GM23248 (cell line): Measurements from ENCODE around the gene PLCB4. TPM values are rescaled to one million over a fixed set of nuclear protein-coding genes. Genes with fewer than 3 reads are reported as not detected.
A peak's percentile ranks its signal among the peaks of the same experiment; 100 is the strongest.

ENCODE experiments used
- DNase-seq: peaks from one replicate; pipeline ENCODE4 v3.0.0-alpha.2; 2015
- H2AFZ ChIP-seq: fragments of 200-600 bp; sonication (generic); 2 replicates; pipeline ENCODE4 v1.6.1; 2016; ENCODE audit warnings: antibody characterized with exemption
- H3F3A ChIP-seq: fragments of 200-600 bp; sonication (generic); 2 replicates; pipeline ENCODE4 v1.6.1; 2016; ENCODE audit warnings: mild to moderate bottlenecking, antibody characterized with exemption, mixed run types; ENCODE audit not compliant: insufficient read depth
- H3K27ac ChIP-seq: fragments of 200-600 bp; sonication (generic); 2 replicates; pipeline ENCODE4 v1.5.1; 2016; ENCODE audit warnings: mild to moderate bottlenecking
- H3K27me3 ChIP-seq: fragments of 200-600 bp; sonication (generic); replicated peaks from 2 replicates; pipeline ENCODE4 v1.6.1; 2016; ENCODE audit warnings: mild to moderate bottlenecking; ENCODE audit not compliant: insufficient read depth
- H3K36me3 ChIP-seq: fragments of 200-600 bp; sonication (generic); 2 replicates; pipeline ENCODE4 v1.6.1; 2016; ENCODE audit warnings: low read depth, mild to moderate bottlenecking
- H3K4me1 ChIP-seq: fragments of 200-600 bp; sonication (generic); 2 replicates; pipeline ENCODE4 v1.6.1; 2016; ENCODE audit warnings: mild to moderate bottlenecking; ENCODE audit not compliant: insufficient read depth
- H3K4me2 ChIP-seq: fragments of 200-600 bp; sonication (generic); one replicate; pipeline ENCODE4 v1.6.1; 2016; ENCODE audit warnings: mild to moderate bottlenecking; ENCODE audit not compliant: unreplicated experiment
- H3K4me3 ChIP-seq: fragments of 200-600 bp; sonication (generic); 2 replicates; pipeline ENCODE4 v1.5.1; 2016; ENCODE audit warnings: mild to moderate bottlenecking
- H3K79me2 ChIP-seq: fragments of 200-600 bp; sonication (generic); 2 replicates; pipeline ENCODE4 v1.6.1; 2016; ENCODE audit warnings: mild to moderate bottlenecking; ENCODE audit not compliant: insufficient read depth
- H3K9ac ChIP-seq: fragments of 200-600 bp; sonication (generic); 2 replicates; pipeline ENCODE4 v1.6.1; 2016; ENCODE audit warnings: mild to moderate bottlenecking
- H3K9me2 ChIP-seq: fragments of 200-600 bp; sonication (generic); 2 replicates; pipeline ENCODE4 v1.6.1; 2016; ENCODE audit warnings: mixed run types, mild to moderate bottlenecking, moderate library complexity; ENCODE audit not compliant: insufficient read depth
- H3K9me3 ChIP-seq: fragments of 200-600 bp; sonication (generic); one replicate; pipeline ENCODE4 v1.6.1; 2017; ENCODE audit warnings: low read depth
- H4K20me1 ChIP-seq: fragments of 200-600 bp; sonication (generic); 2 replicates; pipeline ENCODE4 v1.6.0; 2016; ENCODE audit not compliant: insufficient read depth
- EZH2 ChIP-seq: fragments of 200-600 bp; sonication (generic); IDR thresholded peaks from 2 replicates; pipeline ENCODE4 v1.6.1; 2018; ENCODE audit warnings: antibody characterized with exemption, mild to moderate bottlenecking; ENCODE audit not compliant: insufficient read depth, poor library complexity, severe bottlenecking
- EZH2phosphoT487 ChIP-seq: fragments of 200-600 bp; sonication (generic); IDR thresholded peaks from 2 replicates; pipeline ENCODE4 v1.6.1; 2018; ENCODE audit warnings: antibody characterized with exemption, moderate library complexity, mild to moderate bottlenecking, low read depth; ENCODE audit not compliant: insufficient read depth
- WGBS, 2 experiments: methylation state at CpG; one replicate each; pipeline ENCODE4 v1.1.6; 2015 to 2017; ENCODE audit warnings: low lambda C conversion rate in 2 of 2, low coverage in 1 of 2; ENCODE audit errors: missing lambda C conversion rate in 2 of 2; 5-methylcytosine and 5-hydroxymethylcytosine counted together
- in situ Hi-C: fragments of 300-500 bp; cut with MboI; formaldehyde crosslinking; loops from 2 replicates; pipeline ENCODE4 v1.15.0; 2020
- polyA plus RNA-seq: library from polyadenylated mRNA; unstranded; fragments of >200 nt; fragmentation: Nextera tagmentation; extraction: Ambion mirVana; gene quantifications from 2 replicates; pipeline ENCODE4 v1.2.1, GENCODE V29; 2016
- total RNA-seq: library from RNA; depleted of rRNA; stranded (reverse); fragments of >200 nt; shearing (Covaris generic); gene quantifications from 2 replicates; pipeline ENCODE4 v1.2.3, GENCODE V29; 2014

The PLCB4 gene
- total and polyA plus RNA-seq, 2 experiments from 2014 or later, result 5.0 to 9.5 TPM

GRCh38 chr20:9160331-9160730 is 91.4 kb downstream of the PLCB4 start:
- in situ Hi-C loops, result no loop called here
- DNase-seq, result no peak
- 28 to 38% methylated on average over 6 of the region's 6 CpGs for WGBS, 2 experiments
- H3K4me3 ChIP-seq, result peak overlapping the region; percentile 46
- no peaks in the 10 kb centered on the region for H4K20me1 ChIP-seq
- TF ChIP-seq EZH2, result no peak
- TF ChIP-seq EZH2phosphoT487, result no peak
- H3K9ac ChIP-seq, result no peak overlapping the region
- no peaks in the 10 kb centered on the region; the same call in 1 of the 2 replicates for H3F3A ChIP-seq
- peaks cover 15% of the 10 kb centered on the region; the same call in 1 of the 2 replicates for H3K4me1 ChIP-seq
- no peak overlapping the region for H3K27ac ChIP-seq
- no peaks in the 10 kb centered on the region for H3K27me3 ChIP-seq
- no peaks in the 10 kb centered on the region for H3K9me3 ChIP-seq
- no peaks in the 10 kb centered on the region for H3K36me3 ChIP-seq
- peak overlapping the region; percentile 48; the same call in 1 of the 2 replicates for H2AFZ ChIP-seq
- no peaks in the 10 kb centered on the region for H3K79me2 ChIP-seq
- H3K4me2 ChIP-seq, result peak overlapping the region; percentile 62
- no peaks in the 10 kb centered on the region for H3K9me2 ChIP-seq

- H3K9ac ChIP-seq, result no peak overlapping the region
- peak overlapping the region; percentile 62 for H3K4me2 ChIP-seq
- H3K9me2 ChIP-seq, result no peaks in the 10 kb centered on the region
- in situ Hi-C loops, result no loop called here
- H2AFZ ChIP-seq, result peak overlapping the region; percentile 48; the same call in 1 of the 2 replicates
- H3K9me3 ChIP-seq, result no peaks in the 10 kb centered on the region
- H3K27me3 ChIP-seq, result no peaks in the 10 kb centered on the region
- 11 to 19% methylated on average over 2 of the region's 2 CpGs for WGBS, 2 experiments
- no peak for TF ChIP-seq EZH2phosphoT487
- no peak for TF ChIP-seq EZH2
- H4K20me1 ChIP-seq, result no peaks in the 10 kb centered on the region
- H3F3A ChIP-seq, result no peaks in the 10 kb centered on the region; the same call in 1 of the 2 replicates
- H3K4me1 ChIP-seq, result peaks cover 15% of the 10 kb centered on the region; the same call in 1 of the 2 replicates
- H3K27ac ChIP-seq, result no peak overlapping the region
- H3K36me3 ChIP-seq, result no peaks in the 10 kb centered on the region
- H3K79me2 ChIP-seq, result no peaks in the 10 kb centered on the region
- peak overlapping the region; percentile 46 for H3K4me3 ChIP-seq
- DNase-seq, result peak; percentile 32
These were observed 91.9 kb downstream of the PLCB4 start for GRCh38 chr20:9160757-9161156.

- TF ChIP-seq EZH2phosphoT487 (no peak), EZH2 (no peak)
- no peak for DNase-seq
- WGBS, 2 experiments, result 51 to 55% methylated on average over 4 of the region's 4 CpGs
These were observed 92.4 kb downstream of the PLCB4 start for GRCh38 chr20:9161311-9161710.

GRCh38 chr20:9163251-9163650 is 94.4 kb downstream of the PLCB4 start:
- Histone ChIP-seq H3K27me3 (no peaks in the 10 kb centered on the region), H3K9ac (no peak overlapping the region), H2AFZ (no peak overlapping the region), H3K79me2 (no peaks in the 10 kb centered on the region), H3K4me1 (peaks cover 15% of the 10 kb centered on the region; the same call in 1 of the 2 replicates), H3K4me3 (no peak overlapping the region), H3K9me2 (no peaks in the 10 kb centered on the region), H4K20me1 (no peaks in the 10 kb centered on the region), H3K27ac (no peak overlapping the region), H3F3A (no peaks in the 10 kb centered on the region; the same call in 1 of the 2 replicates), H3K4me2 (no peak overlapping the region), H3K36me3 (no peaks in the 10 kb centered on the region), H3K9me3 (no peaks in the 10 kb centered on the region)
- no peak for DNase-seq
- WGBS, 2 experiments, result 85 to 92% methylated on average over 3 of the region's 3 CpGs
- no peak for TF ChIP-seq EZH2
- no peak for TF ChIP-seq EZH2phosphoT487
- in situ Hi-C loops, result no loop called here

More at GRCh38 chr20:9161311-9161710, 92.4 kb downstream of the PLCB4 start:
- no peak overlapping the region for H3K4me3 ChIP-seq
- in situ Hi-C loops, result no loop called here
- H3F3A ChIP-seq, result no peaks in the 10 kb centered on the region; the same call in 1 of the 2 replicates
- no peaks in the 10 kb centered on the region for H3K36me3 ChIP-seq
- H3K9me3 ChIP-seq, result no peaks in the 10 kb centered on the region
- no peaks in the 10 kb centered on the region for H3K27me3 ChIP-seq
- H4K20me1 ChIP-seq, result no peaks in the 10 kb centered on the region
- no peaks in the 10 kb centered on the region for H3K79me2 ChIP-seq
- no peak overlapping the region for H3K27ac ChIP-seq
- peak overlapping the region; percentile 62 for H3K4me2 ChIP-seq
- H3K4me1 ChIP-seq, result peaks cover 15% of the 10 kb centered on the region; the same call in 1 of the 2 replicates
- H2AFZ ChIP-seq, result 0 out of 2 replicates have a peak overlapping the region, but pooled peaks have one; percentile 48
- no peaks in the 10 kb centered on the region for H3K9me2 ChIP-seq
- H3K9ac ChIP-seq, result no peak overlapping the region

GRCh38 chr20:9163995-9164394 is 95.1 kb downstream of the PLCB4 start:
- in situ Hi-C loops, result no loop called here

More at GRCh38 chr20:9163995-9164394, 95.1 kb downstream of the PLCB4 start:
- no peak overlapping the region for H3K9ac ChIP-seq
- no peaks in the 10 kb centered on the region for H3K9me2 ChIP-seq
- no peaks in the 10 kb centered on the region for H3K9me3 ChIP-seq
- H3K4me2 ChIP-seq, result no peak overlapping the region
- H3K4me1 ChIP-seq, result peaks cover 15% of the 10 kb centered on the region; the same call in 1 of the 2 replicates
- H3K4me3 ChIP-seq, result no peak overlapping the region
- no peak overlapping the region for H3K27ac ChIP-seq
- no peaks in the 10 kb centered on the region; the same call in 1 of the 2 replicates for H3F3A ChIP-seq
- no peak for DNase-seq
- no peaks in the 10 kb centered on the region for H3K79me2 ChIP-seq
- no peak overlapping the region for H2AFZ ChIP-seq
- 0 to 2% methylated on average over 1 of the region's 1 CpG for WGBS, 2 experiments
- H3K27me3 ChIP-seq, result no peaks in the 10 kb centered on the region
- no peaks in the 10 kb centered on the region for H4K20me1 ChIP-seq
- no peaks in the 10 kb centered on the region for H3K36me3 ChIP-seq
- TF ChIP-seq EZH2phosphoT487 (no peak), EZH2 (no peak)
